WTC11 (cell line): ENCODE measurements around the gene PRCD. TPM values are rescaled to one million over a fixed set of nuclear protein-coding genes. Genes with fewer than 3 reads are reported as not detected.

Experiments
- ATAC-seq: fragments of 200-7000 bp; cut with Tn5 transposase; 2 replicates; pipeline ENCODE4 v1.10.0; 2021; ENCODE audit warnings: mild to moderate bottlenecking, moderate library complexity
- CTCF ChIA-PET: fragments of 300-600 bp; sonication (Branson Sonifier 250); formaldehyde crosslinking; loops from one replicate; lab custom pipeline; 2021; ENCODE audit warnings: antibody characterized with exemption; lab: Charles Lee
- POLR2A ChIA-PET: fragments of 350-600 bp; sonication (Branson Sonifier 250); formaldehyde crosslinking; loops from one replicate; lab custom pipeline; 2021; ENCODE audit warnings: antibody characterized with exemption; lab: Charles Lee
- DNase-seq: peaks from one replicate; pipeline ENCODE4 v3.0.0; 2021; ENCODE audit warnings: low spot score
- H3K27ac Mint-ChIP-seq: 2 replicates; pipeline ENCODE4 v1.8.0; 2021; ENCODE audit warnings: mixed read lengths
- H3K27me3 Mint-ChIP-seq: 2 replicates; pipeline ENCODE4 v1.8.0; 2021; ENCODE audit warnings: low read depth, mild to moderate bottlenecking, moderate library complexity, mixed read lengths
- H3K36me3 Mint-ChIP-seq: 2 replicates; pipeline ENCODE4 v1.8.0; 2021; ENCODE audit warnings: mixed read lengths
- H3K4me1 Mint-ChIP-seq: 2 replicates; pipeline ENCODE4 v1.8.0; 2022; ENCODE audit warnings: mixed read lengths
- H3K4me3 Mint-ChIP-seq: 2 replicates; pipeline ENCODE4 v1.8.0; 2021; ENCODE audit warnings: mild to moderate bottlenecking, moderate library complexity, mixed read lengths
- H3K9me3 Mint-ChIP-seq: 2 replicates; pipeline ENCODE4 v1.8.0; 2021; ENCODE audit warnings: mixed read lengths
- AFF4 ChIP-seq: sonication (generic); formaldehyde crosslinking; IDR thresholded peaks from 2 replicates; pipeline ENCODE4 v1.8.1; 2023; ENCODE audit warnings: mild to moderate bottlenecking, missing genetic modification reagents, borderline replicate concordance
- CBFB ChIP-seq: sonication (generic); formaldehyde crosslinking; IDR thresholded peaks from 2 replicates; pipeline ENCODE4 v1.8.1; 2022; ENCODE audit warnings: mild to moderate bottlenecking, low read depth, missing genetic modification reagents
- ETV6 ChIP-seq: sonication (generic); formaldehyde crosslinking; IDR thresholded peaks from 2 replicates; pipeline ENCODE4 v1.8.1; 2022; ENCODE audit warnings: mild to moderate bottlenecking, missing genetic modification reagents
- FOXJ3 ChIP-seq: sonication (generic); formaldehyde crosslinking; IDR thresholded peaks from 2 replicates; pipeline ENCODE4 v1.9.0; 2021; ENCODE audit warnings: missing genetic modification reagents, mild to moderate bottlenecking, borderline replicate concordance
- GABPB1 ChIP-seq: sonication (generic); formaldehyde crosslinking; IDR thresholded peaks from 2 replicates; pipeline ENCODE4 v1.8.1; 2023; ENCODE audit warnings: mild to moderate bottlenecking, missing genetic modification reagents
- HMGXB4 ChIP-seq: sonication (generic); formaldehyde crosslinking; IDR thresholded peaks from 2 replicates; pipeline ENCODE4 v1.8.1; 2023; ENCODE audit warnings: mild to moderate bottlenecking, moderate library complexity, missing genetic modification reagents
- JAZF1 ChIP-seq: fragments of 250-450 bp; sonication (Bioruptor Pico); IDR thresholded peaks from 2 replicates; pipeline ENCODE4 v1.9.0; 2021; ENCODE audit warnings: moderate library complexity, mild to moderate bottlenecking, inconsistent platforms
- JUN ChIP-seq: sonication (generic); formaldehyde crosslinking; IDR thresholded peaks from 2 replicates; pipeline ENCODE4 v1.8.0; 2023; ENCODE audit warnings: mild to moderate bottlenecking, missing genetic modification reagents
- MLX ChIP-seq: sonication (generic); formaldehyde crosslinking; IDR thresholded peaks from 2 replicates; pipeline ENCODE4 v1.8.1; 2023; ENCODE audit warnings: mild to moderate bottlenecking, missing genetic modification reagents, moderate library complexity
- PRRX2 ChIP-seq: fragments of 250-450 bp; sonication (Bioruptor Pico); IDR thresholded peaks from 2 replicates; pipeline ENCODE4 v1.8.0; 2021; ENCODE audit warnings: mild to moderate bottlenecking
- RORB ChIP-seq: fragments of 250-450 bp; sonication (Bioruptor Pico); IDR thresholded peaks from 2 replicates; pipeline ENCODE4 v1.9.0; 2021; ENCODE audit warnings: mild to moderate bottlenecking
- SMAD3 ChIP-seq: sonication (generic); formaldehyde crosslinking; IDR thresholded peaks from 2 replicates; pipeline ENCODE4 v1.8.0; 2022; ENCODE audit warnings: missing genetic modification reagents, mild to moderate bottlenecking, borderline replicate concordance
- ZNF121 ChIP-seq: sonication (generic); formaldehyde crosslinking; IDR thresholded peaks from 2 replicates; pipeline ENCODE4 v1.8.0; 2023; ENCODE audit warnings: missing genetic modification reagents
- ZNF138 ChIP-seq: sonication (generic); formaldehyde crosslinking; conservative IDR thresholded peaks from 2 replicates; pipeline ENCODE4 v1.8.1; 2022; ENCODE audit warnings: mild to moderate bottlenecking, moderate library complexity, missing genetic modification reagents
- ZNF219 ChIP-seq: sonication (generic); formaldehyde crosslinking; IDR thresholded peaks from 2 replicates; pipeline ENCODE4 v1.8.0; 2023; ENCODE audit warnings: missing genetic modification reagents, mild to moderate bottlenecking, borderline replicate concordance
- ZNF671 ChIP-seq: fragments of 250-450 bp; sonication (Bioruptor Pico); IDR thresholded peaks from 2 replicates; pipeline ENCODE4 v1.8.0; 2021; ENCODE audit warnings: mild to moderate bottlenecking
- total RNA-seq: library from RNA; stranded (reverse); gene quantifications from 3 replicates; pipeline ENCODE4 v1.2.3, GENCODE V29; 2021

Gene PRCD
- total RNA-seq, 1 experiment from 2014 or later: 2.7 TPM

GRCh38 chr17:76550712-76551615, 11.1 kb downstream of the PRCD start:
- ChIA-PET CTCF (interaction anchor here (1.4 to 3.5 kb wide), 7 partner anchors 11 to 153 kb away, joined by 4 to 34 read pairs (median 8); partner anchors contain the start of gene PRCD), POLR2A (interaction anchor here (1.6 kb wide), 1 partner anchor 16 kb away, joined by 3 read pairs; no protein-coding TSS in a partner anchor)
- Mint-ChIP-seq H3K4me3 (no peak overlapping the region), H3K27ac (peak overlapping the region; percentile 53), H3K27me3 (no peaks in the 10 kb centered on the region), H3K9me3 (no peaks in the 10 kb centered on the region), H3K4me1 (peaks cover 17% of the 10 kb centered on the region)
- no peak for ATAC-seq
- no peak for DNase-seq
- TF ChIP-seq AFF4 (CRISPR knock-in tag) (no peak), HMGXB4 (CRISPR knock-in tag) (no peak), GABPB1 (peak; percentile 70)
- TF ChIP-seq, all 79 proteins: peak for 1
- no peaks in the 10 kb centered on the region for H3K36me3 Mint-ChIP-seq

- DNase-seq (no peak), ATAC-seq (no peak)
- Mint-ChIP-seq H3K9me3 (no peaks in the 10 kb centered on the region), H3K27ac (no peak overlapping the region), H3K36me3 (no peaks in the 10 kb centered on the region), H3K27me3 (no peaks in the 10 kb centered on the region), H3K4me1 (peaks cover 19% of the 10 kb centered on the region), H3K4me3 (no peak overlapping the region)
- CTCF ChIA-PET: interaction anchor here (1.4 to 3.5 kb wide), 7 partner anchors 12 to 154 kb away, joined by 4 to 34 read pairs (median 8); partner anchors contain the start of gene PRCD
- POLR2A ChIA-PET: interaction anchor here (1.6 kb wide), 1 partner anchor 16 kb away, joined by 3 read pairs; no protein-coding TSS in a partner anchor
- TF ChIP-seq MLX (CRISPR knock-in tag): no peak
- TF ChIP-seq CBFB: no peak
- no peak for TF ChIP-seq AFF4 (CRISPR knock-in tag)
- TF ChIP-seq GABPB1: no peak
- no peak for TF ChIP-seq FOXJ3
- TF ChIP-seq SMAD3 (CRISPR knock-in tag): no peak
- TF ChIP-seq ZNF138: no peak
- no peak for TF ChIP-seq ZNF121
- TF ChIP-seq JUN (CRISPR knock-in tag): no peak
- no peak for TF ChIP-seq PRRX2
- TF ChIP-seq RORB (CRISPR knock-in tag): no peak
- no peak for TF ChIP-seq ZNF219 (CRISPR knock-in tag)
- no peak for TF ChIP-seq JAZF1 (CRISPR knock-in tag)
- TF ChIP-seq ETV6 (CRISPR knock-in tag): no peak
- no peak for TF ChIP-seq ZNF671 (CRISPR knock-in tag)
- TF ChIP-seq, all 79 proteins: peak for 0
These were observed 11.8 kb downstream of the PRCD start for GRCh38 chr17:76551685-76552084.
